ENCODE measurements around the gene SRGAP1.

Gene SRGAP1

GRCh38 chr12:64034901-64035576, 190.5 kb downstream of the SRGAP1 start:
- Histone ChIP-seq H3K27me3 (ENCODE audit: insufficient read depth, low read length) (no peaks in the 10 kb centered on the region), H3K9me3 (ENCODE audit: low read length) (no peaks in the 10 kb centered on the region), H3K9ac (ENCODE audit: low read length) (no peak overlapping the region), H3K79me2 (ENCODE audit: insufficient read depth, low read length) (no peaks in the 10 kb centered on the region), H3F3A (ENCODE audit: insufficient read depth, low read length) (no peaks in the 10 kb centered on the region), H3K4me1 (ENCODE audit: insufficient read depth, low read length, severe bottlenecking) (no peaks in the 10 kb centered on the region), H3K9me2 (ENCODE audit: low read depth, low read length) (no peaks in the 10 kb centered on the region), H3K27ac (ENCODE audit: low read depth, low read length, poor library complexity, severe bottlenecking) (no peak overlapping the region), H3K36me3 (ENCODE audit: insufficient read depth, low read length) (no peaks in the 10 kb centered on the region), H3K4me3 (ENCODE audit: low read depth, low read length, poor library complexity, severe bottlenecking) (no peak overlapping the region), H2AFZ (ENCODE audit: low read length) (no peak overlapping the region), H3K4me2 (ENCODE audit: low read length) (no peak overlapping the region), H4K20me1 (ENCODE audit: insufficient read depth, low read length) (no peaks in the 10 kb centered on the region)
- TF ChIP-seq CTCF (IDR thresholded peaks at IDR 0.05; ENCODE audit: low read length) (no peak), EZH2 (IDR thresholded peaks at IDR 0.05; ENCODE audit: borderline replicate concordance, low read length) (no peak)

GRCh38 chr12:64036414-64036813, 191.9 kb downstream of the SRGAP1 start:
- no peak overlapping the region for H3K9ac ChIP-seq (ENCODE audit: low read length)
- TF ChIP-seq EZH2 (IDR thresholded peaks at IDR 0.05; ENCODE audit: borderline replicate concordance, low read length) (no peak), CTCF (IDR thresholded peaks at IDR 0.05; ENCODE audit: low read length) (no peak)
- H3K36me3 ChIP-seq (ENCODE audit: insufficient read depth, low read length): no peaks in the 10 kb centered on the region
- H3K4me3 ChIP-seq (ENCODE audit: low read depth, low read length, poor library complexity, severe bottlenecking): no peak overlapping the region
- H3K4me1 ChIP-seq (ENCODE audit: insufficient read depth, low read length, severe bottlenecking): no peaks in the 10 kb centered on the region
- no peaks in the 10 kb centered on the region for H3K27me3 ChIP-seq (ENCODE audit: insufficient read depth, low read length)
- no peaks in the 10 kb centered on the region for H4K20me1 ChIP-seq (ENCODE audit: insufficient read depth, low read length)
- H3K79me2 ChIP-seq (ENCODE audit: insufficient read depth, low read length): no peaks in the 10 kb centered on the region
- H3K9me3 ChIP-seq (ENCODE audit: low read length): no peaks in the 10 kb centered on the region
- H3K27ac ChIP-seq (ENCODE audit: low read depth, low read length, poor library complexity, severe bottlenecking): no peak overlapping the region
- no peaks in the 10 kb centered on the region for H3F3A ChIP-seq (ENCODE audit: insufficient read depth, low read length)
- H2AFZ ChIP-seq (ENCODE audit: low read length): no peak overlapping the region
- H3K9me2 ChIP-seq (ENCODE audit: low read depth, low read length): no peaks in the 10 kb centered on the region
- H3K4me2 ChIP-seq (ENCODE audit: low read length): no peak overlapping the region

- Histone ChIP-seq H3F3A (ENCODE audit: insufficient read depth, low read length) (no peaks in the 10 kb centered on the region), H3K79me2 (ENCODE audit: insufficient read depth, low read length) (no peaks in the 10 kb centered on the region), H4K20me1 (ENCODE audit: insufficient read depth, low read length) (no peaks in the 10 kb centered on the region), H3K4me2 (ENCODE audit: low read length) (no peak overlapping the region), H3K9me3 (ENCODE audit: low read length) (no peaks in the 10 kb centered on the region), H3K4me1 (ENCODE audit: insufficient read depth, low read length, severe bottlenecking) (no peaks in the 10 kb centered on the region), H3K4me3 (ENCODE audit: low read depth, low read length, poor library complexity, severe bottlenecking) (no peak overlapping the region), H3K9me2 (ENCODE audit: low read depth, low read length) (no peaks in the 10 kb centered on the region), H3K36me3 (ENCODE audit: insufficient read depth, low read length) (no peaks in the 10 kb centered on the region), H2AFZ (ENCODE audit: low read length) (no peak overlapping the region), H3K27ac (ENCODE audit: low read depth, low read length, poor library complexity, severe bottlenecking) (no peak overlapping the region), H3K27me3 (ENCODE audit: insufficient read depth, low read length) (no peaks in the 10 kb centered on the region), H3K9ac (ENCODE audit: low read length) (no peak overlapping the region)
- TF ChIP-seq EZH2 (IDR thresholded peaks at IDR 0.05; ENCODE audit: borderline replicate concordance, low read length): no peak
- no peak for TF ChIP-seq CTCF (IDR thresholded peaks at IDR 0.05; ENCODE audit: low read length)
Observed at GRCh38 chr12:64039281-64039871, 194.9 kb downstream of the SRGAP1 start.

Measured in OCI-LY1 (cell line).